Neural cell (in vitro differentiated cells): ENCODE results near the gene SLC35B2. TPM values are rescaled to one million over a fixed set of nuclear protein-coding genes. Genes with fewer than 3 reads are reported as not detected.

Experiments used
- H2AFZ ChIP-seq: fragments of 200-600, 300-800 bp; sonication (generic), shearing (Covaris generic); 2 replicates; pipeline ENCODE4 v1.6.0; 2014; ENCODE audit warnings: low read depth, mild to moderate bottlenecking, antibody characterized with exemption, low read length, moderate library complexity
- H3F3A ChIP-seq: fragments of 200-600 bp; shearing (Covaris generic); 2 replicates; pipeline ENCODE4 v1.6.1; 2016; ENCODE audit warnings: mild to moderate bottlenecking, moderate library complexity, mixed read lengths, antibody characterized with exemption, low read length; ENCODE audit not compliant: insufficient read depth, poor library complexity, severe bottlenecking
- H3K27ac ChIP-seq: fragments of 200-600, 300-800 bp; sonication (generic), shearing (Covaris generic); 2 replicates; pipeline ENCODE4 v1.5.1; 2014; ENCODE audit warnings: mild to moderate bottlenecking, low read length, moderate library complexity
- H3K27me3 ChIP-seq: fragments of 300-800, 200-600 bp; sonication (generic), shearing (Covaris generic); 2 replicates; pipeline ENCODE4 v1.6.0; 2014; ENCODE audit warnings: mild to moderate bottlenecking, low read depth, low read length, moderate library complexity; ENCODE audit not compliant: insufficient read depth
- H3K36me3 ChIP-seq: fragments of 300-800, 200-600 bp; sonication (generic), shearing (Covaris generic); 2 replicates; pipeline ENCODE4 v1.5.1; 2014; ENCODE audit warnings: mild to moderate bottlenecking, antibody characterized with exemption, low read length, moderate library complexity; ENCODE audit not compliant: insufficient read depth
- H3K4me2 ChIP-seq: fragments of 300-800, 200-600 bp; sonication (generic), shearing (Covaris generic); 2 replicates; pipeline ENCODE4 v1.6.0; 2014; ENCODE audit warnings: mild to moderate bottlenecking, low read length
- H3K4me3 ChIP-seq: fragments of 300-800, 200-600 bp; sonication (generic), shearing (Covaris generic); 2 replicates; pipeline ENCODE4 v1.5.1; 2014; ENCODE audit warnings: mild to moderate bottlenecking, low read length, moderate library complexity
- H3K79me2 ChIP-seq: fragments of 200-600 bp; shearing (Covaris generic); replicated peaks from 2 replicates; pipeline ENCODE4 v1.6.0; 2014; ENCODE audit warnings: mild to moderate bottlenecking, low read length, moderate library complexity; ENCODE audit not compliant: insufficient read depth
- H3K9ac ChIP-seq: fragments of 300-800, 200-600 bp; sonication (generic), shearing (Covaris generic); 2 replicates; pipeline ENCODE4 v1.6.1; 2016; ENCODE audit warnings: mild to moderate bottlenecking, low read length, mixed read lengths
- H3K9me2 ChIP-seq: fragments of 200-600 bp; shearing (Covaris generic); 2 replicates; pipeline ENCODE4 v1.6.1; 2016; ENCODE audit warnings: mild to moderate bottlenecking, low read length, mixed read lengths; ENCODE audit not compliant: insufficient read depth
- H3K9me3 ChIP-seq: fragments of 200-600, 300-800 bp; sonication (generic), shearing (Covaris generic); 2 replicates; pipeline ENCODE4 v1.6.1; 2016; ENCODE audit warnings: mild to moderate bottlenecking, mixed run types, low read length, moderate library complexity, mixed read lengths
- H4K20me1 ChIP-seq: fragments of 200-600 bp; shearing (Covaris generic); 2 replicates; pipeline ENCODE4 v1.6.1; 2016; ENCODE audit warnings: mild to moderate bottlenecking, mixed run types; ENCODE audit not compliant: insufficient read depth
- EP300 ChIP-seq: fragments of 450-650 bp; conservative IDR thresholded peaks from 2 replicates; pipeline ENCODE4 v1.6.1; 2014; ENCODE audit warnings: antibody characterized with exemption, mild to moderate bottlenecking, moderate library complexity; ENCODE audit not compliant: poor library complexity, severe bottlenecking
- EZH2 ChIP-seq: fragments of 200-600, 300-800 bp; shearing (Covaris generic), sonication (generic); IDR thresholded peaks from 2 replicates; pipeline ENCODE4 v1.6.1; 2014; ENCODE audit warnings: antibody characterized with exemption, low read length, borderline replicate concordance, mild to moderate bottlenecking; ENCODE audit not compliant: insufficient read depth, poor library complexity, severe bottlenecking
- MXI1 ChIP-seq: fragments of 450-650 bp; conservative IDR thresholded peaks from 2 replicates; pipeline ENCODE4 v1.6.1; 2014; ENCODE audit warnings: antibody characterized with exemption, mild to moderate bottlenecking; ENCODE audit not compliant: poor library complexity, severe bottlenecking
- POLR2AphosphoS5 ChIP-seq: IDR thresholded peaks from 2 replicates; pipeline ENCODE4 v1.6.1; 2012
- RAD21 ChIP-seq: fragments of 450-650 bp; conservative IDR thresholded peaks from 2 replicates; pipeline ENCODE4 v1.6.1; 2014; ENCODE audit warnings: antibody characterized with exemption, mild to moderate bottlenecking, moderate library complexity
- SMC3 ChIP-seq: fragments of 450-650 bp; conservative IDR thresholded peaks from 2 replicates; pipeline ENCODE4 v1.6.1; 2014; ENCODE audit warnings: antibody characterized with exemption, mild to moderate bottlenecking, moderate library complexity; ENCODE audit not compliant: poor library complexity
- polyA plus RNA-seq: library from polyadenylated mRNA; depleted of rRNA; stranded (reverse); fragments of >200 nt; gene quantifications from 2 replicates; pipeline ENCODE4 v1.2.3, GENCODE V29; 2014
- TF ChIP-seq, protein P1 (sequence below): IDR thresholded peaks from 2 replicates; pipeline ENCODE4 v1.6.1; 2012; ENCODE audit warnings: borderline replicate concordance
- TF ChIP-seq, protein P2 (sequence below): fragments of 450-650 bp; IDR thresholded peaks from 2 replicates; pipeline ENCODE4 v1.5.1; 2014; ENCODE audit warnings: antibody characterized with exemption, mild to moderate bottlenecking, moderate library complexity; ENCODE audit not compliant: poor library complexity, severe bottlenecking

SLC35B2 gene
- polyA plus RNA-seq, 1 donor from 2014 or later, result 44.5 TPM

DNA sequence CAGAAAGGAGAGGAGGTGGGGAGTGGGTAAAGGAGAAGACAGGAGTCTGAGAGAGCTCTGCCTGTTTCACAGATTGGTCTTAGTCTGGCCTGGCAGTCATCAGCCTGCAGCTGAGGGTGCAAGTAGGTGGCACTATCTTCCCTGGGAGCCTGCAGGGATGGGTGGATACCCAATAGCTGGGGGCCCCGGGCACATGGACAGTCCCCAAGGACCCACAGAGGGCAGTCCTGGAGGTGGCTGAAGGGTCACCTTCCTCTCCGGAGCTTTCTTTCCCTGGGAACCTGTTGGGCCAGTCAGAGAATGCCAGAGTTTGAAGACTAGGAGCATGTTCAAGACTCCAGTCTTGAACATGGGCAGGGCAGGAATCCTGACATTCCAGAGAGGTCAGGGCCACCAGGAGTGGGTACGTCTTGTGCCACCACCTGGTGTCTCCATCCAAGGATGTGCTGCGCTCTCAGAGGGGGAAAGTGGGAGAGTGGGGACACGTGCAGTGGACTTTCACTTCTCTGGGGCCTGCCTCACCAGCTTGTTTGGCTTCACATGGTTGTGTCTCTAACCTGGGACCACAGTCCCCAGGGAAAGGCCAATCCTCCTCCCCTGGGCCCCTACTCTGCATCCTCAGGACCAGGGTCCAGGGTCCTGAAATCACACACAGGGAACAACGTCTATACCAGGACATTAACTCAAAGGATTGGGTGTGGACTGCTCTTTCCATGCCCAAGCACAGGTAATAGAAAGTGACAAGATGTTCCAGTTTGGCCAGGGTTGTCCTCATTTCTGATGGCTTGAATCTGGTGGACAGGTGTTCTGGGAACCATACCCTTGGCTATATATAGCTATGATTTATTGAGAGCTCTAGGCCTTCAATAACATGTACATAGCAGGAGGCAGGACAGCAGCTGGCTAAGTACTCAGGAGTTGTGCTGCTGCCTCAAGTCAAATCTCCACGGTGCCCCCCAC lies 37.8 kb upstream of the SLC35B2 start:
- Histone ChIP-seq H4K20me1 (no peaks in the 10 kb centered on the region), H3K9ac (no peak overlapping the region), H3F3A (no peaks in the 10 kb centered on the region), H3K79me2 (no peaks in the 10 kb centered on the region), H2AFZ (no peak overlapping the region), H3K4me2 (no peak overlapping the region), H3K9me3 (no peaks in the 10 kb centered on the region), H3K27ac (no peak overlapping the region), H3K4me3 (no peak overlapping the region), H3K36me3 (no peaks in the 10 kb centered on the region), H3K9me2 (no peaks in the 10 kb centered on the region), H3K27me3 (no peaks in the 10 kb centered on the region)
- TF ChIP-seq, protein P1, sequence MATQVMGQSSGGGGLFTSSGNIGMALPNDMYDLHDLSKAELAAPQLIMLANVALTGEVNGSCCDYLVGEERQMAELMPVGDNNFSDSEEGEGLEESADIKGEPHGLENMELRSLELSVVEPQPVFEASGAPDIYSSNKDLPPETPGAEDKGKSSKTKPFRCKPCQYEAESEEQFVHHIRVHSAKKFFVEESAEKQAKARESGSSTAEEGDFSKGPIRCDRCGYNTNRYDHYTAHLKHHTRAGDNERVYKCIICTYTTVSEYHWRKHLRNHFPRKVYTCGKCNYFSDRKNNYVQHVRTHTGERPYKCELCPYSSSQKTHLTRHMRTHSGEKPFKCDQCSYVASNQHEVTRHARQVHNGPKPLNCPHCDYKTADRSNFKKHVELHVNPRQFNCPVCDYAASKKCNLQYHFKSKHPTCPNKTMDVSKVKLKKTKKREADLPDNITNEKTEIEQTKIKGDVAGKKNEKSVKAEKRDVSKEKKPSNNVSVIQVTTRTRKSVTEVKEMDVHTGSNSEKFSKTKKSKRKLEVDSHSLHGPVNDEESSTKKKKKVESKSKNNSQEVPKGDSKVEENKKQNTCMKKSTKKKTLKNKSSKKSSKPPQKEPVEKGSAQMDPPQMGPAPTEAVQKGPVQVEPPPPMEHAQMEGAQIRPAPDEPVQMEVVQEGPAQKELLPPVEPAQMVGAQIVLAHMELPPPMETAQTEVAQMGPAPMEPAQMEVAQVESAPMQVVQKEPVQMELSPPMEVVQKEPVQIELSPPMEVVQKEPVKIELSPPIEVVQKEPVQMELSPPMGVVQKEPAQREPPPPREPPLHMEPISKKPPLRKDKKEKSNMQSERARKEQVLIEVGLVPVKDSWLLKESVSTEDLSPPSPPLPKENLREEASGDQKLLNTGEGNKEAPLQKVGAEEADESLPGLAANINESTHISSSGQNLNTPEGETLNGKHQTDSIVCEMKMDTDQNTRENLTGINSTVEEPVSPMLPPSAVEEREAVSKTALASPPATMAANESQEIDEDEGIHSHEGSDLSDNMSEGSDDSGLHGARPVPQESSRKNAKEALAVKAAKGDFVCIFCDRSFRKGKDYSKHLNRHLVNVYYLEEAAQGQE, result no peak
- no peak for TF ChIP-seq SMC3

DNA sequence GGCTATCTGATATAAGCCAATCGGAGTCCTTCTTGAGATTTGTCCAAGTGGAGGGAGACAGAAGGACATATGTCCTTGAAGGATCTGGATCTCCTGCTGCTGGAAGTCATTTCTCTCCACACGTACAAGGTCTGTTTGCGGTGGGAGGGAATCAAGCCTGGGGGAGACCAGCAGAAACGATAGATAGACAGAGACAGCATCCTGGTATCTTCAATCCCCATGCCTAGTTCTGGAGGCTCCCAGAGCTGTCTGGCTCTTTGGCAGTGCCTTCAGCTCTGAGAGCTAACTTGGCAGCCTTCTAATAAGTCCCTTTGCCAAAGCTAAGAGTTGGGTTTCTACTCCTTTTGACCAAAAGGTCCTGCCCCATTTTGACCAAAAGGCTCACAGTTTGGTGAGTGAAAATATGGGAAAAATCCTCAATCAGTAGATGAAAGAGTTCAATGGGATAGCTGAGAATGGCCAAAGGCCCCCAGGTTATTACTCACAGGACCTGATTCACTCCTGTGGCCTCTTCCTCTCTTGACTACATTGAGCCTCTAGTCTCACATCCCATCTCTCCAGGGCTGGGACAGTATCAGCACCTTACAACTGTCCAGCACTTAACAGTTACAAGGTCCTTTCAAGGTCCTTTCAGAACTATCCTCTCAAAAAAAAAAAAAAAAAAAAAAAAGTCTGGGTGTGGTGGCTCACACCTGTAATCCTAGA lies 35.5 kb upstream of the SLC35B2 start:
- Histone ChIP-seq H3K9ac (no peak overlapping the region), H3K79me2 (no peaks in the 10 kb centered on the region), H3K9me2 (no peaks in the 10 kb centered on the region), H3K27ac (no peak overlapping the region), H3K36me3 (no peaks in the 10 kb centered on the region), H3K4me3 (no peak overlapping the region), H3F3A (no peaks in the 10 kb centered on the region), H2AFZ (no peak overlapping the region), H4K20me1 (no peaks in the 10 kb centered on the region), H3K9me3 (no peaks in the 10 kb centered on the region), H3K27me3 (no peaks in the 10 kb centered on the region), H3K4me2 (no peak overlapping the region)
- no peak for TF ChIP-seq MXI1
- no peak for TF ChIP-seq EZH2
- no peak for TF ChIP-seq EP300
- TF ChIP-seq SMC3, result no peak
- TF ChIP-seq, protein P1, result no peak
- TF ChIP-seq, protein P2, sequence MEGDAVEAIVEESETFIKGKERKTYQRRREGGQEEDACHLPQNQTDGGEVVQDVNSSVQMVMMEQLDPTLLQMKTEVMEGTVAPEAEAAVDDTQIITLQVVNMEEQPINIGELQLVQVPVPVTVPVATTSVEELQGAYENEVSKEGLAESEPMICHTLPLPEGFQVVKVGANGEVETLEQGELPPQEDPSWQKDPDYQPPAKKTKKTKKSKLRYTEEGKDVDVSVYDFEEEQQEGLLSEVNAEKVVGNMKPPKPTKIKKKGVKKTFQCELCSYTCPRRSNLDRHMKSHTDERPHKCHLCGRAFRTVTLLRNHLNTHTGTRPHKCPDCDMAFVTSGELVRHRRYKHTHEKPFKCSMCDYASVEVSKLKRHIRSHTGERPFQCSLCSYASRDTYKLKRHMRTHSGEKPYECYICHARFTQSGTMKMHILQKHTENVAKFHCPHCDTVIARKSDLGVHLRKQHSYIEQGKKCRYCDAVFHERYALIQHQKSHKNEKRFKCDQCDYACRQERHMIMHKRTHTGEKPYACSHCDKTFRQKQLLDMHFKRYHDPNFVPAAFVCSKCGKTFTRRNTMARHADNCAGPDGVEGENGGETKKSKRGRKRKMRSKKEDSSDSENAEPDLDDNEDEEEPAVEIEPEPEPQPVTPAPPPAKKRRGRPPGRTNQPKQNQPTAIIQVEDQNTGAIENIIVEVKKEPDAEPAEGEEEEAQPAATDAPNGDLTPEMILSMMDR, result no peak
- TF ChIP-seq POLR2AphosphoS5, result no peak
- TF ChIP-seq RAD21, result no peak
